COLO668 (cell line): ENCODE measurements around the gene BMF.
A peak's percentile ranks its signal among the peaks of the same experiment; 100 is the strongest.
"Not testable (repeated sequence)": the region's sequence is repeated elsewhere in the genome, so short reads cannot be mapped to it uniquely, and the experiment has no call there.

ENCODE experiments used
- DNase-seq: peaks from one replicate; lab custom pipeline; 2025; ENCODE audit not compliant: unreplicated experiment; lab: John Stamatoyannopoulos, UW

The BMF gene, protein sequence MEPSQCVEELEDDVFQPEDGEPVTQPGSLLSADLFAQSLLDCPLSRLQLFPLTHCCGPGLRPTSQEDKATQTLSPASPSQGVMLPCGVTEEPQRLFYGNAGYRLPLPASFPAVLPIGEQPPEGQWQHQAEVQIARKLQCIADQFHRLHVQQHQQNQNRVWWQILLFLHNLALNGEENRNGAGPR

DNA sequence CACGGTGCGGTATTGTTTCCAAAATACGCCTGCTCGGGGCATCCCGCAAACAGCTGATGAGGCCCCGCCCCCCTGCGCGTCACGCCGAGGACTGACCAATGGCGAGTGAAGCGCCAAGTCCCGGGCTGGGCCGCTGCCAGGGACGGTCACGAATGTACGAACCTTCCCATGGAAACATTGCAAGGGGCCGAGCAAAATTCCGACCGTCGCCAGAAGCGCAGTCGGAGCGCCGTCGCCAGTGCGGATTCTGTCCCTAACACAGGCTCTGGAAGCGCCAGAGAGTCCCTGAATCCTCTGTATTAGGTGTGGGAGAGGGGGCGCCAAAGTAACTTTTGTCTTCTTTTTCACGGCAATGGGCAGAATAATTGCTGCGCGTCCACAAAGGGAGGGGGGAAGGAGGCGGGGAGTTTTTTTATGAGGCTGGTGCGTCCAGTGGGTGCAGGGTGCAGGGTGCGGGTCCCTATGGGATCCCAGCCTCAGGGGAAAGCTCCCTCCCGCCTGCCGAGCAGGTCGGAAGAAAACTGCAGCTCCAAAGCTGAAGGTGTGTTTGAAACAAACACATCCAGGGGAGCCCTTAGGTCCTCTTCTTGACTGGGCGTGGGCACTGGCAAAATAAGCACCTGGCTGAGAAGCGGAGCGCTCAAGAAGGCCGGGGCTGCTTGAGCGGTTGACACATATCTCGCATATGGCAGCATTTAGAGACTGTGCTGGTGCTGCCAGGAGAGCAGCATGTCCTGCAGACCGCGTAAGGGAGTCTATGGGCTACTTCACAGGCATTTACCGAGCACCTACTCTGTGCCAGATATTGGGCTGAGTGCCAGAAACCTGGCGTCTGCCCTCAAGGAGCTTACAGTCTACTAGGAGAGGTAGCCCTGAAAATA, at the start of gene BMF:
Gene BMF (minus strand): TSS at position 25 of the 881 bp plus-strand sequence. CDS start 2,793 bp downstream, outside the sequence.
- DNase-seq, result peak; percentile 97

DNA sequence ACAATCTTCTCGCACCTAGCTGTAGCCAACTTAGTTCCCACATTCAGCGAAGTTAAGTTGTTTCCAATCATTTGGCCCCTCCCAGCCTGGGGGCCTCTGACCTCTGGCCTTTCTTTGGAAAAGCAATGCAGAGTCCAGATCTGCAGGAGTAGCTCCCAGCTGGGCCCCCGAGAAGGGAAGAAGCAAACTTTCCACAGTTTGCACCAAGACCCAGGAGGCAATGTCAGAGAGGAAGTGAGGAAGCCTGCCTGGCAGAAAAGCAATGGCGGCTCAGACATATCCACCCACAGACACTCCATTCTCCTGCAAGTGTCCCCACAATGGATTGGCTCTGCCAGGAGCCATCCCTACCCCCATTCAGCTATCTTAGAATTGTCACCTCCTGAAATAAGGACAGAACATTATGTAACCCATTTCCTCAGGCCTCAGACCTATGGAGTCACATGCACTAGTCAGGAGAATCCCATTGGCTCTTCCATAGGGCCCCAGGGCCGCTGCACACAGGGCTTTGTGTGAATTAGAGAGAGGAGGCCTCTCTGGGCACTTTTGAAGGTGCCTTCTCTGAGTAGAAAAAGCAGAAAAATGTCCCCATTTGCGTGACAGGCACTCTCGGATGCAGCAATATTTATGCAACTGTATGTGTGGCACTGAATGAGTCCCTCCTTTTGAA, 49.2 kb upstream of the BMF start:
- DNase-seq, result no peak

DNA sequence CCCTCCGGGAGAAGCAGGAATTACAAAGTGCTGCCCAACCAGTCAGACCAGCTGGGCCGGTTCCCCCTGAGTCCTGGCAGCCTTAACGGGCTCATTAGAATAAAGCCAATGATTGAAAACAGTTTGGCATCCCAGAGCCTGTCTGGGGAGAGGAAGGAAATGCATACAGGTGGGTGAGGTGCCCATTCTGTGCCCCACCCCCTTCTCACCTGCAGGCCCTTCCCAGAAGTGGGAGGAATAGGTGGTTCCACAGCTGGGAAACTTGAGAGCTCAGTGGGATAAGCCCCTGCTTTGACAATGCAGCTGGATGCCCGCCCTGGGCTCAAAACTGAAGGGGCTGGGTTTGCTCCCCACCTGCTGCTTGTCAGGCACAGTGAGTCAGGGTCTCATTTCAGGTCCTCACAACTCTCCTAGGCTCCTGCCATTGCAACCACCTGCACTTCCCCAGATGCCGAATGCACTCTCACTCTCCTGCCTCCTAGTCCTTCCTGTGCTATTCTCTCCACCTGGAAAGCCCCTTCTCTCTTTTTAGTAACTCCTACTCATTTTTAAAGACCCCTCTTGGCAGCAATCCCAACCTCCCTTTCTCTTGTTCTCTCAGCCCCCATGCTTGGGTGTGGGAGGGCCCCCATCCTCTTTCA, 46.7 kb upstream of the BMF start:
- DNase-seq, result peak; percentile 85

DNA sequence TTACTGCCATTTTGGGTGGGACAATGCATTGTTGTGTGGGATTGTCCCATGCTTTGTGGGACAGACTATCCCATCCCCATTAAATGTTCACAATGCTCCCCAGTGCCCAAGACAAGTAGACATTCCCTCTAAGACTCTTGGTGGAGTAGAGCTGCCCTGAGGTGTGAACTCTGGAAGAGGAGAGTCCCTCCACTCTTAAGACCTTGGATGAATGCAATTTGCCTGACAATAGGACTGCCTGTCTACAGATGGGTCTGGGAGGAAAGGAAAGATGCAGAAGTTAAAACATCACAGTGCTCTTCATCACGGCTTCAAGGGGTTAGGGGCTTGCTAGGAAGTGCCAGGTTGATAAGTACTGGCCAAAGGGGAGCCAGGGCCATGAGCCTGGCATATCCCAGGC, 46.1 kb upstream of the BMF start:
- not testable (repeated sequence) for DNase-seq

DNA sequence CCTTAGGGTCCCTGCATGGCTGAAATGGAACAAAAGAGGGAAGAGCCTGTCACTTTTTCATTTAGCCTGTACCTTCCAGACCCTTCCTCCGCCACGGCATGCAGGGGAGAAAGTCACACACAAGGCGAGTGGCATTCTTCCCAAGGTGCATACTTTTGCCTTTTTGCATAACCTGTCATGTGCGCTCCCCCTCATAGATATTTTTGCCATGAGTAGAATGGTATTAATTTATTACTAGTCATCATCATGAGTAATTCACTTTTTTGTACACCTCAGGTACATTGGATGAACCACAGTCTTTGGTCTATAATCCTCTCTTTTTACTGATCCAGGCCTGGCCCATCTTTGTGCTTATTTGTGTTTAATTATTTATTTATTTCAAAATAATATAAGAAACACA, 43.3 kb upstream of the BMF start:
- DNase-seq, result no peak

DNA sequence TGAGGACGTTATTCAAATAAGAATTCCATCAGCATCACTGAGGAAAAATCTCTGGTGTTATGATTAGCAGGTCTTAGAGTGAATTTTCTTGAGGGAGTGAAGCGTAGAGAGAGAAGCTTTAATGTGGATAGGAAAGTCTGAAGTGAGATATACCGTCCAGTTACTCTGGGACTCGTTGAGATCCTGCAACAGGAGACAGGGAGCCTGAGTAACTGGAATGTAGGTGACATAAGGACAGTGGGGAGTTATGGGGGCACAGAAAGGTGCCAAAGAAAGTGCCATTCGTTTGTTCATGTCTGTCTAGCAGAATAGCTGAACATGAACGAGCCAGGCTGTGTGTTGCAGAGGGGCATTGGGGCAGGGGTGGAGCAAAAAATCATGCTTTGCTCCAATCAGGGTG, 42.8 kb upstream of the BMF start:
- no peak for DNase-seq

DNA sequence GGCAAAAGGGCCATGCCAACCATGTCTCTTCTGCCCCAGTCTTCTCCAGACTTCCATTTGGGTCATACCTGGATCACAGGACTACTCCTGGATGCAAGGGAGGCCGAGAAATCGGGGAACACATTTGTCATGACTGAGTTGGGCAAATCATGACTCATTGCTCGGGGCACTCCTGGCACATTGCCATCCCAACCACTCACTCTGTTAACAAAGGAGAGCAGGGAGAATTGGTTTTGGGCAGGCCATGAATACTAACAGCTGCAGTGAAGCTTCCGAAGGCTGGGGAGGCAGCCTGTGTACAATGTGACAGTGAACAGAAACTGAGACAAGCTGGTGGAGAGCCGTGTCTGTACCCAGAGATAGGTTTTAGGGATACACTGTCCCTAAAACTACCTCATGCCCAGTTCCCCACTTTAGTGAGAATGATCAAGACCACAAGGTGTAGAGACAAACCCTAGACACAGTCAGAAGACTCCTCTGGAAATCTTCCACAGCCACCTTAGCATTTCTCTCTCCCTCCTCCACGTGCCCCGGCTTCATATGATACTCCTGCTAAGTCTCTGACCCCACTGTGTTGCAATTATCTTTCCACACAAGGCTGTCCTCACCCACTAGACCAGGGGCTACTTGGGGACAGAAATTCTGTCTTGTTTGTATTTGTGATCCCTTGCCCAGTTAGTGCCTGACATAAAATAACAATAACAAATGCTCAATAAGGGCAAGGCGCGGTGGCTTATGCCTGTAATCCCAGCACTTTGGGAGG, 41.7 kb upstream of the BMF start:
- peak; percentile 94 for DNase-seq

DNA sequence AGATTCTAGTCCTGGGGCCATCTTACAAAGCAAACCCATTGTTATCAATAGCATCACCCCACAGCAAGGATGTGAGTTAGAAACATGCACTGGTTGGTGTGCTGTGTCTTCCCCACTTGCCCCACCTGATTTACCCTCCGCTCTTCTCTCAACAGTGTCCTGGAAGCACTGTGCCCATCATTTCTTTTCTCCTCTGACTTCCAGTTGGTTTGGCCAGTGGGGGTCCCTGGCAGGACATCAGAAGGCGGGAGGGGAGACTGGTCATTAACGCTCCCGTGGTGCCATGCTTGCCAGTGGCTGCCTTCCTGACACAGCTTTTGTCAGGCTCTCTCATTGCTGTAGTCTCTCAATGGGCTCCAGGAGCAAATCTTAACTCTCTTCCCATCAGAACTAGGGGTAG, 40.7 kb upstream of the BMF start:
- no peak for DNase-seq

DNA sequence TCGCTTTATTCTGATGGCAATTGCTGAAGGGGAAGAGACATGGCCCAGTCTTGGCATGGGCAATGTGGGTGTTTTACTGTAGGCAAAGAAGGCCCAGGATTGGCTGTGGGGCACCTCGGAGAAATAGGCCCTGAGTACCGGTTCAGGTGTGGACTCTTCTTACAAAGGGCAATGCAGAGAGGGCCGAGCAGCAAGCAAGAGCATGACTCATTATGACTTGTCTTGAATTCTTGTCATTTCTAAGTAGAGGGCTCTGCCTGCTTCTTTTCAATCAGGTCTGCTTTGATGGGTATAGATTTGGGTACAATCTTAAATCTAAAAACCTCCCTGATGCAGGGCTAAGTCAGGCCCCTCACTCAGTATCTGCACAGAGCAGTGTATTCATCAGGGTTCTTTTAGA, 37.4 kb upstream of the BMF start:
- no peak for DNase-seq

DNA sequence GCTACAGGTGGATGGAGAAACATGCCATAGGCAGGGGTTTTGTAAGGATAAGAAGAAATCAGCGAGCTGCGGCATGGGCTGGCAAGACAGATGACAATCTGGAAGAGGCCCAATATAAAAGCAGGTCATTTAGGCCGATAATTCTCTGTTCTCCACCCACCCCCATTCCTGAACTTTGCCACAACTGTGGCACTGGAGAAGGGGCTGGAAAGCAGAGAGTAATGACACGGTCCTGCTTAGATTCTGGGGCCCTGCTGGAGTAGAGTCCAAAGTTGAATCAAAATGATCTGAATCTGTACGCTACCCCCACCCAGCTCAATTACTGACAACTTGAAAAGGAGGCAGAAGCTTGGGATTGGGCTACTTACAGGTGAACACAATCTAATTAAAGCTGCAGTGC, 33.7 kb upstream of the BMF start:
- no peak for DNase-seq

DNA sequence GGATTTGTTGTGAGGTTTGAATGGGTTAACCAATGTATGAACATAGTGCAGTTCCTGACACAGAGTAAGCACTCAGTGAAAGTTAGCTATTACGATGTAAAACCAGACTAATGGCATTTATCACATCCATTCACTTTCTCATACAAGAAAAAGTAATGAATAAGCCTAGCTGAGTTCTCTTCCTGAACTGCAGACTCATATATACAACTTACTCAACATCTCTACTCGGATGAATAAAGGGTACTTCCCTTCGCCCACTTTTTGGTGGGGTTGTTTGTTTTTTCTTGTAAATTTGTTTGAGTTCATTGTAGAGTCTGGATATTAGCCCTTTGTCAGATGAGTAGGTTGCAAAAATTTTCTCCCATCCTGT, 29.5 kb upstream of the BMF start:
- DNase-seq, result not testable (repeated sequence)

DNA sequence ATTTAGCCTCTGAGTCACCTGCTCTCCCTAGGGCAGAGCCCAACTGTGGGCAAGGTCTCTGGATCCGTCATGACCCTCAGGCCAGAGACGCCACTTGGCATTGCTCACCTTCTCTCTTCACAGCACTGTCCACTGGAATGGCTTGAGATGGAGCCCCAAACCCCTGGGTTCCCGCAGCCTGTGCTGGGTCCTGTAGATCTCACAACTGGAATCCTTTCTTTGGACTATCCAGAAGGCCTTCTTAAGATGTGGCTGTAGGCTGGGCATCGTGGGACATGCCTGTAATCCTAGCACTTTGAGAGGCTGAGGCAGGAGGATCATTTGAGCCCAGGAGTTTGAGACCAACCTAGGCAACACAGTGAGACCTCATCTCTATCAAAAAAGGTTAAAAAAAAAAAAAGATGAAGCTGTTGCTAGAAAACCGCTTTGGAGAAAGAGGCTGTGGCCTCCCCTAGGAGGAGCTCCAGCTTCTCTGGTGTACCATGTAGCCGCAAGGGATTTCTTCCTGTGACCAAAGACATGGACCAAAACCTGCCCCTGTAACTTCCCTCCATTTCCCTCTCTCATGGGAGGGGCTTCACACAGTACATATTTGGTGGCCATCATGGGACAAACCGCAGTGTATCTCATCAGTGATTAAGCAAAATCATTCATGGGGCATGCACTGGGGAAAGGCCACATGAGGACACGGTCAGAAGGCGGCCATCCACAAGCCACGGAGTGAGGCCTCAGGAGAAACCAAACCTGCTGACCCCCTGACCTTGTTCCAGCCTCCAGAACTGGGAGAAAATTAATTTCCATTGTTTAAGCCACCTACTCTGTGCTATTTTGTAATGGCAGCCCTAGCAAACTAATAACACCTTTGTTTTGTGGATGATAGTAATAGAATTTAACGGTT, 28.9 kb upstream of the BMF start:
- DNase-seq, result no peak

DNA sequence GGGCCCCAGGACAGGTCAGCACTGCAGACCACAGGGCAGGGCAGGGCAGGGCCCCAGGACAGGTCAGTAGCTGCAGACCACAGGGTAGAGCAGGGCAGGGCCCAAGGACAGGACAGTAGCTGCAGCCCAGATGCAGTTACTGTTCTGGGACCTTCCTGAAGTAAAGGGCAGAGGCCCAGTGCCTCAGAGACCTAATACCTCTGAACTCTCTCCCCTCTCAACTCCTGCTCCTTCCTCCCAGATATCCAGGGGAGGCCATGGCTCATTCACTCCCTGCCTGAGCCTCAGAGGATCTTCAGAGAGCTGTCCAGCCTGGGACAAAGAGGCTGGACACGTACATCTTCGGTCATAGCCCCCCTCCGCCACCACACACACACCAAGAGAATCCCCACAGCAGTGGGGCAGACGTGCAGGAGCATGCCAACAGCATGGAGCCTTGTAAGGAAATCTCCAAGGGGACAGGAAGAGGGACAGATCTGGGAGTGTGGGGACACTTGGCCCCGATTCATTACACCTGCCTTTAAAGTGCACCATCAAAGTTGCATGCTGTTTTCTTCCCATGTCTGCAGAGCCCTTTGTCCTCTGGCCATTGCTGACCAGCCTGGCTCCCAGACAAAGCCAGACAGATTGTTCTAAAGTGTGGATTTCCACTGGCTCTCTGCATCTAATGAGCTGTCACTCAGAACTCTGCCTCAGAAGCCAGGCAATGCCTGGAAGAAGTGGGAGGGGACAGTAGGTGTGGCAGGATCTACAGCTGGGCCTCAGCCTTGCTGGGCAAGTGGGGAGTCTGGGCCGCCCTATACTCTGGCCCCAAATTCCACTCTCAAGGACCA, 28.0 kb upstream of the BMF start:
- DNase-seq, result no peak

DNA sequence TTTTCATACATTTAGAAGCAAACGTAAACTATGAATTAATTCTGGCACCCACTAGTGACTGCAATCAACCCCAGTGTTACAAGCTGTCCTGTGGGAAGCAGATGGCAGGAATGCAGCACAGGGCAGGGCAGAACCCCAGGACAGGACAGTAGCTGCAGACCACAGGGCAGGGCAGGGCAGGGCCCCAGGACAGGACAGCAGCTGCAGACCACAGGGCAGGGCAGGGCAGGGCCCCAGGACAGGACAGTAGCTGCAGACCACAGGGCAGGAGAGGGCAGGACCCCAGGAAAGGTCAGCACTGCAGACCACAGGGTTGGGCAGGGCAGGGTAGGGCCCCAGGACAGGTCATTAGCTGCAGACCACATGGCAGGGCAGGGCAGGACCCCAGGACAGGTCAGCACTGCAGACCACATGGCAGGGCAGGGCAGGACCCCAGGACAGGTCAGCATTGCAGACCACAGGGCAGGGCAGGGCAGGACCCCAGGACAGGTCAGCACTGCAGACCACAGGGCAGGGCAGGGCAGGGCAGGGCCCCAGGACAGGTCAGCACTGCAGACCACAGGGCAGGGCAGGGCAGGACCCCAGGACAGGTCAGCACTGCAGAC, 27.3 kb upstream of the BMF start:
- not testable (repeated sequence) for DNase-seq

DNA sequence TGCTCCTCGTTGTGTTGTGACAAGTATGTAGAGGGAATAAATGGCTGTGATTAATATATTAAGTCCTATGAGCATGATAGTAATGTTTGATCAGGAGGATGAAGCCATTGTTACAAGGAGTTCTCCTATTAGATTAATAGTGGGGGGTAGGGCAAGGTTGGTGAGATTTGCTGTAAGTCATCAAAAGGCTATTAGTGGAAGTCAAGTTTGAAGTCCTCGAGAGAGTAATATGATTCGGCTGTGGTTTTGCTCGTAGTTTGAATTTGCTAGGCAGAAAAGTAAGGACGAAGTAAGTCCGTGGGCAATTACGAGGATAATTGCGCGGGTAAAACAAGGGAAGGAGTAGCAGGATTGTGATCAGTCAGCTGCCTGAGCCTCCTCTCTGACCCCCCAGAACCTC, 26.2 kb upstream of the BMF start:
- no peak for DNase-seq

DNA sequence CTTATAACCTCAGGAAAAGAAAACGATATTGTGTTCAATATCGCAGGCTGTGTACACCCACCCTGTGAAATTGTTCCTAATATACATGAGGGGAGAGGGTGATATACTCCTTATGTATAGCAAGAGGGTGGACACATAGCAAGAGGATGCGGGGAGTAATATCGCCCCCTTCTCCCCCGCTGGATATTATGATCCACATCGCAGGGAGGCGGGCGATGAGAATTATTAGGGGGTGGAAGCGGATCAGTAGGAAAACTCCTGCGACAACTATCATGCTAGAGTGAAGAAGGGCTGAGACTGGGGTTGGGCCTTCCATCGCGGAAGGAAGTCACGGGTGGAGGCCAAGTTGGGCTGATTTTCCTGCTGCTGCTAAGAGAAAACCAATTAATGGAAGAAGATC, 24.9 kb upstream of the BMF start:
- DNase-seq, result no peak

DNA sequence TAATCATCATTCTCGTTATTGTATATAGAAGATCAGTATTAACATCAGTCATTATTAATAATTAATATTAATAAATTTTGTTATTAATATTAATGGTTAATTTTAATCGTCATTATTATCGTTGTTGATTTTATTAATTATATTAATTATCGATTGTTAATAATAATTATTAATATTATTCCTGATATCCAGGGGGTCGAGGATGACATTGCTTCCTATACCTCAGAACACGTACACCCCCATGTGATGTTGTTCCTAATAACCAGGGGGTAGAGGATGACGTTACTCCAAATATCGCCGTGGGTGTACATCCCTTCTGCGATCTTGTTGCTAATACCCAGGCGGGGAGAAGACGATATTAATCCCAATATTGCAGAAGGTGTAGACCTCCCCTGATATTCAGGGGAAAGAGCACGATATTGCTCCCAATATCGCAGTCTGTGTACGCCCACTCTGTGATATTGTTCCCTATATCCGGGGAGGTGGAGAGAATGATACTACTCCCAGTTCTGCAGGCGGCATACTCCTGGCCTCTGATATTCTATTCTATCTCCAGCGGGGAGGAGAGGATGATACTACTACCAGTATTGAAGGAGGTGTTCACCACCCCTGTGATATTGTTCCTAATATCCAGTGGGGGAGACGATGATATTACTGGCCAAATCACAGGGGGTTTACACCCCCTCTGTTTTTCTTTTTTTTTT, 22.3 kb upstream of the BMF start:
- no peak for DNase-seq

DNA sequence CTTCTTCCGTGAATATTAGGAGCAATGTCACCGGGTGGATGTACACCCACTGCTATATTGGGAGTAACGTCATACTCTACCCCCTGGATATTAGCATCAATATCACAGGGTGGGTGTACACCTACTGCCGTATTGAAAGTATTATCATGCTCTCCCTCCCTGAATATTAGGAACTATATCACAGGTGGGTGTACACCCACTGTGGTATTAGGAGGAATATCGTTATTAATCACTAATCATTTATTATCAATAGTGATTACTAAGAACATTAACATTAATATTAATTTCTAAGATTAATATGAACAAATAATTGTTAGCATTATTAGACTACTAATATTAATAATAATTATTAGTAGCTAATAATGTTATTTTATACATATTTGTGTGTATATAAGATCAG, 21.4 kb upstream of the BMF start:
- DNase-seq, result no peak
